HFFc6 (cell line): ENCODE results near the gene ADA. TPM values are rescaled to one million over a fixed set of nuclear protein-coding genes. Genes with fewer than 3 reads are reported as not detected.

Experiments
- DNase-seq: peaks from one replicate; pipeline ENCODE4 v3.0.0-alpha.2; 2018
- H3K27ac Mint-ChIP-seq: 2 replicates; pipeline ENCODE4 v1.8.0; 2020; ENCODE audit warnings: mild to moderate bottlenecking, mixed read lengths
- H3K27me3 Mint-ChIP-seq: 2 replicates; pipeline ENCODE4 v1.8.0; 2021; ENCODE audit warnings: mild to moderate bottlenecking, moderate library complexity, mixed read lengths; ENCODE audit not compliant: insufficient read depth
- H3K36me3 Mint-ChIP-seq: 2 replicates; pipeline ENCODE4 v1.8.0; 2021; ENCODE audit warnings: low read depth, mixed read lengths
- H3K4me1 Mint-ChIP-seq: 2 replicates; pipeline ENCODE4 v1.8.0; 2020; ENCODE audit warnings: low read depth, mixed read lengths
- H3K4me3 Mint-ChIP-seq: 2 replicates; pipeline ENCODE4 v1.8.0; 2020; ENCODE audit warnings: mild to moderate bottlenecking, moderate library complexity, mixed read lengths
- H3K9me3 Mint-ChIP-seq: 2 replicates; pipeline ENCODE4 v1.8.0; 2020; ENCODE audit warnings: mild to moderate bottlenecking, mixed read lengths
- CTCF ChIP-seq: fragments of 200-600 bp; sonication (generic); IDR thresholded peaks from 2 replicates; pipeline ENCODE4 v1.5.0; 2021; ENCODE audit warnings: antibody characterized with exemption, mild to moderate bottlenecking
- total RNA-seq, 6 experiments: library from RNA; stranded (reverse); fragmentation: NEBNext Ultra II Directional; extraction: Animal tissue kit (Norgen Biotek cat#: 25700); gene quantifications; 2 replicates in 1 of 6; 3 replicates in 5 of 6; pipeline ENCODE4 v1.2.3, GENCODE V29; 2021

ADA gene
- total RNA-seq, 6 experiments from 2014 or later: 11.0 to 15.9 (median 12.7) TPM

GRCh38 chr20:44622501-44623270 is 28.8 kb downstream of the ADA start:
- Mint-ChIP-seq H3K9me3 (peaks cover 12% of the 10 kb centered on the region; the same call in 1 of the 2 replicates), H3K27me3 (peaks cover 2% of the 10 kb centered on the region), H3K36me3 (peaks cover 54% of the 10 kb centered on the region), H3K27ac (no peak overlapping the region), H3K4me3 (no peak overlapping the region), H3K4me1 (no peaks in the 10 kb centered on the region)
- no peak for TF ChIP-seq CTCF
- no peak for DNase-seq

GRCh38 chr20:44621939-44622338 is 29.6 kb downstream of the ADA start:
- no peak overlapping the region for H3K27ac Mint-ChIP-seq
- peaks cover 12% of the 10 kb centered on the region; the same call in 1 of the 2 replicates for H3K9me3 Mint-ChIP-seq
- H3K4me3 Mint-ChIP-seq: no peak overlapping the region
- no peak for DNase-seq
- H3K27me3 Mint-ChIP-seq: peaks cover 2% of the 10 kb centered on the region
- H3K36me3 Mint-ChIP-seq: peaks cover 54% of the 10 kb centered on the region
- TF ChIP-seq CTCF: no peak
- H3K4me1 Mint-ChIP-seq: no peaks in the 10 kb centered on the region

- Mint-ChIP-seq H3K27ac (no peak overlapping the region), H3K27me3 (peaks cover 2% of the 10 kb centered on the region), H3K36me3 (peaks cover 55% of the 10 kb centered on the region), H3K9me3 (peaks cover 12% of the 10 kb centered on the region; the same call in 1 of the 2 replicates), H3K4me1 (no peaks in the 10 kb centered on the region), H3K4me3 (no peak overlapping the region)
- DNase-seq: no peak
- TF ChIP-seq CTCF: no peak
Measured at GRCh38 chr20:44621325-44621724, 30.2 kb downstream of the ADA start.

- Mint-ChIP-seq H3K4me1 (no peaks in the 10 kb centered on the region; the same call in 1 of the 2 replicates), H3K27ac (no peak overlapping the region), H3K9me3 (peaks cover 12% of the 10 kb centered on the region; the same call in 1 of the 2 replicates), H3K27me3 (peaks cover 3% of the 10 kb centered on the region), H3K36me3 (peaks cover 61% of the 10 kb centered on the region), H3K4me3 (no peak overlapping the region)
- DNase-seq: no peak
- no peak for TF ChIP-seq CTCF
Measured at GRCh38 chr20:44620030-44620429, 31.5 kb downstream of the ADA start.

GRCh38 chr20:44619294-44619693 is 32.2 kb downstream of the ADA start:
- Mint-ChIP-seq H3K27me3 (peaks cover 4% of the 10 kb centered on the region), H3K36me3 (peaks cover 58% of the 10 kb centered on the region), H3K4me1 (no peaks in the 10 kb centered on the region; the same call in 1 of the 2 replicates), H3K27ac (no peak overlapping the region), H3K4me3 (no peak overlapping the region), H3K9me3 (peaks cover 12% of the 10 kb centered on the region; the same call in 1 of the 2 replicates)
- no peak for TF ChIP-seq CTCF
- no peak for DNase-seq
